GM12891 (cell line): ENCODE results near the gene LRRC8B.

Experiments used
- POLR2A ChIP-seq: IDR thresholded peaks from 2 replicates; pipeline ENCODE4 v1.6.1; 2011; ENCODE audit warnings: low read depth, low read length, control low read depth
- POLR2AphosphoS5 ChIP-seq: IDR thresholded peaks from 2 replicates; pipeline ENCODE4 v1.6.1; 2011; ENCODE audit warnings: low read depth, low read length, control low read depth
- TAF1 ChIP-seq: IDR thresholded peaks from 2 replicates; pipeline ENCODE4 v1.6.1; 2011; ENCODE audit warnings: low read depth, low read length, control low read depth

DNA sequence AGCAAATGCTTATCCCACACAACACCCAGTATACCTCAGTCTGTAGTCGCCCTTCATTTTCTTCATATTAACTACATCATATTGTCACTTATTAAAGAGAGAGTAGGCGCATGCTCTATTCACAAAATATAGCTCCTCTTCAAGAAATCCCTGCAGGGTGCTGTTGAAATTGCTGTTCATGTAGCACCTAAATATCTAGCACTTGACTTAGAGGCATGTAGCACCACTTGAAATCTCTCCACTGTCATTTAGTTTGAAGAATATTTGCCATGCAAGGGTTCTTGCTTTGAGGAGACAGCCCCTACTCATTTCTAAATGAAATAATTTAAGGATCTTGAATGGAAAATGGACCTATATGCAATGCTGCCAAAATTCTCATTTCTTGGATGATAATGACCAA lies 20.9 kb upstream of the LRRC8B start:
- TF ChIP-seq POLR2A (no peak), POLR2AphosphoS5 (no peak), TAF1 (no peak)
